Activated B cell treated with CpG ODN at 0.5 μM for 24 hours (primary cell): ENCODE results near the gene KDM4C. TPM values are rescaled to one million over a fixed set of nuclear protein-coding genes. Genes with fewer than 3 reads are reported as not detected.

ENCODE experiments used
- ATAC-seq: fragments of 200-7000 bp; cut with Tn5 transposase; one replicate; pipeline ENCODE4 v1.10.0; 2021; ENCODE audit warnings: low read depth, mild to moderate bottlenecking, moderate library complexity
- CTCF ChIA-PET: fragments of 350-600 bp; sonication (Branson Sonifier 250); formaldehyde crosslinking; loops from one replicate; lab custom pipeline; 2021; ENCODE audit warnings: antibody characterized with exemption; lab: Charles Lee
- POLR2A ChIA-PET: fragments of 350-600 bp; sonication (Branson Sonifier 250); formaldehyde crosslinking; loops from one replicate; lab custom pipeline; 2021; ENCODE audit warnings: antibody characterized with exemption; lab: Charles Lee
- DNase-seq: peaks from one replicate; pipeline ENCODE4 v3.0.0; 2022
- H3K27ac Mint-ChIP-seq: one replicate; pipeline ENCODE4 v1.8.0; 2020; ENCODE audit warnings: mixed read lengths
- H3K27me3 Mint-ChIP-seq: one replicate; pipeline ENCODE4 v1.8.0; 2021; ENCODE audit warnings: mixed read lengths
- H3K36me3 Mint-ChIP-seq: one replicate; pipeline ENCODE4 v1.8.0; 2021; ENCODE audit warnings: low read depth, mixed read lengths
- H3K4me1 Mint-ChIP-seq: one replicate; pipeline ENCODE4 v1.8.0; 2021; ENCODE audit warnings: mixed read lengths
- H3K4me3 Mint-ChIP-seq: one replicate; pipeline ENCODE4 v1.8.0; 2020; ENCODE audit warnings: mild to moderate bottlenecking, mixed read lengths
- H3K9me3 Mint-ChIP-seq: one replicate; pipeline ENCODE4 v1.8.0; 2020; ENCODE audit warnings: mixed read lengths
- intact Hi-C: fragments of 100-400 bp; cut with micrococcal nuclease; formaldehyde crosslinking; loops from one replicate; pipeline ENCODE4 v1.15.1; 2024
- total RNA-seq: library from RNA; stranded (reverse); gene quantifications from 2 replicates; pipeline ENCODE4 v1.2.3, GENCODE V29; 2022
- TF ChIP-seq, protein P1 (sequence below): fragments of 200-600 bp; IDR thresholded peaks from one replicate; pipeline ENCODE4 v1.8.0; 2022; ENCODE audit warnings: antibody characterized with exemption, mild to moderate bottlenecking

The KDM4C gene
- total RNA-seq, 1 donor from 2014 or later = 113 TPM

- POLR2A ChIA-PET = no interaction called here
- TF ChIP-seq, protein P1, sequence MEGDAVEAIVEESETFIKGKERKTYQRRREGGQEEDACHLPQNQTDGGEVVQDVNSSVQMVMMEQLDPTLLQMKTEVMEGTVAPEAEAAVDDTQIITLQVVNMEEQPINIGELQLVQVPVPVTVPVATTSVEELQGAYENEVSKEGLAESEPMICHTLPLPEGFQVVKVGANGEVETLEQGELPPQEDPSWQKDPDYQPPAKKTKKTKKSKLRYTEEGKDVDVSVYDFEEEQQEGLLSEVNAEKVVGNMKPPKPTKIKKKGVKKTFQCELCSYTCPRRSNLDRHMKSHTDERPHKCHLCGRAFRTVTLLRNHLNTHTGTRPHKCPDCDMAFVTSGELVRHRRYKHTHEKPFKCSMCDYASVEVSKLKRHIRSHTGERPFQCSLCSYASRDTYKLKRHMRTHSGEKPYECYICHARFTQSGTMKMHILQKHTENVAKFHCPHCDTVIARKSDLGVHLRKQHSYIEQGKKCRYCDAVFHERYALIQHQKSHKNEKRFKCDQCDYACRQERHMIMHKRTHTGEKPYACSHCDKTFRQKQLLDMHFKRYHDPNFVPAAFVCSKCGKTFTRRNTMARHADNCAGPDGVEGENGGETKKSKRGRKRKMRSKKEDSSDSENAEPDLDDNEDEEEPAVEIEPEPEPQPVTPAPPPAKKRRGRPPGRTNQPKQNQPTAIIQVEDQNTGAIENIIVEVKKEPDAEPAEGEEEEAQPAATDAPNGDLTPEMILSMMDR = no peak
- H3K4me1 Mint-ChIP-seq = no peaks in the 10 kb centered on the region
- peaks cover 61% of the 10 kb centered on the region for H3K36me3 Mint-ChIP-seq
- no peak overlapping the region for H3K27ac Mint-ChIP-seq
- no peak for DNase-seq
- intact Hi-C loops = no loop called here
- H3K4me3 Mint-ChIP-seq = no peak overlapping the region
- CTCF ChIA-PET = no interaction called here
- ATAC-seq = no peak
- no peaks in the 10 kb centered on the region for H3K27me3 Mint-ChIP-seq
- no peaks in the 10 kb centered on the region for H3K9me3 Mint-ChIP-seq
Measured at GRCh38 chr9:7071916-7072315, 314.1 kb downstream of the KDM4C start.

DNA sequence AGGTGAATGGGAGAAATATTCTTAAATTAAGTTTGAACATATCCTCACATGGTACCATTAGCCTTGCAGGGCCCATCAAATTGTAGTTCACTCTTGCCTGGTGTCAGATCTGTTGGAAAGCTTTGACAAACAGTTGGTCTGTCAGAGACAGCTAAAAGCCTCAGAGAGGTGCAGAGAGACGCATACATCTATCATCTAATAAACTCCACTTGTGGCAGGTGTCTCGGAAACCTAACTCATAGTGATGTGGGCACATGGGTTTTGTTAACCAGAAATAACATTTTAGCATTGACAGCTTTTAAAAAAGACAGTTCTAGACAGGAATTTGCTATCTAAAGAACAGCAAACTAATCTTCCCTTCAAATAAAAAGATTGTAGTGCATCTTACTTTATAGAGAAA lies 315.9 kb downstream of the KDM4C start:
- TF ChIP-seq, protein P1 = no peak
- Mint-ChIP-seq H3K27ac (no peak overlapping the region), H3K4me1 (no peaks in the 10 kb centered on the region), H3K4me3 (no peak overlapping the region), H3K36me3 (peaks cover 65% of the 10 kb centered on the region), H3K27me3 (no peaks in the 10 kb centered on the region), H3K9me3 (no peaks in the 10 kb centered on the region)
- CTCF ChIA-PET = no interaction called here
- DNase-seq (no peak), ATAC-seq (no peak)
- intact Hi-C loops = no loop called here
- POLR2A ChIA-PET = no interaction called here

GRCh38 chr9:7075154-7075553 lies 317.4 kb downstream of the KDM4C start:
- TF ChIP-seq, protein P1 = no peak
- H3K4me1 Mint-ChIP-seq = no peaks in the 10 kb centered on the region
- H3K36me3 Mint-ChIP-seq = peaks cover 77% of the 10 kb centered on the region
- POLR2A ChIA-PET = no interaction called here
- no peak for DNase-seq
- no peak for ATAC-seq
- intact Hi-C loops = no loop called here
- no peaks in the 10 kb centered on the region for H3K27me3 Mint-ChIP-seq
- H3K9me3 Mint-ChIP-seq = no peaks in the 10 kb centered on the region
- no peak overlapping the region for H3K27ac Mint-ChIP-seq
- H3K4me3 Mint-ChIP-seq = no peak overlapping the region
- CTCF ChIA-PET = no interaction called here

GRCh38 chr9:7079051-7079450 lies 321.3 kb downstream of the KDM4C start:
- Mint-ChIP-seq H3K4me3 (no peak overlapping the region), H3K4me1 (no peaks in the 10 kb centered on the region), H3K9me3 (no peaks in the 10 kb centered on the region), H3K27ac (no peak overlapping the region), H3K36me3 (peaks cover 70% of the 10 kb centered on the region), H3K27me3 (no peaks in the 10 kb centered on the region)
- ATAC-seq (no peak), DNase-seq (no peak)
- POLR2A ChIA-PET = no interaction called here
- TF ChIP-seq, protein P1 = no peak
- CTCF ChIA-PET = no interaction called here
- intact Hi-C loops = no loop called here

DNA sequence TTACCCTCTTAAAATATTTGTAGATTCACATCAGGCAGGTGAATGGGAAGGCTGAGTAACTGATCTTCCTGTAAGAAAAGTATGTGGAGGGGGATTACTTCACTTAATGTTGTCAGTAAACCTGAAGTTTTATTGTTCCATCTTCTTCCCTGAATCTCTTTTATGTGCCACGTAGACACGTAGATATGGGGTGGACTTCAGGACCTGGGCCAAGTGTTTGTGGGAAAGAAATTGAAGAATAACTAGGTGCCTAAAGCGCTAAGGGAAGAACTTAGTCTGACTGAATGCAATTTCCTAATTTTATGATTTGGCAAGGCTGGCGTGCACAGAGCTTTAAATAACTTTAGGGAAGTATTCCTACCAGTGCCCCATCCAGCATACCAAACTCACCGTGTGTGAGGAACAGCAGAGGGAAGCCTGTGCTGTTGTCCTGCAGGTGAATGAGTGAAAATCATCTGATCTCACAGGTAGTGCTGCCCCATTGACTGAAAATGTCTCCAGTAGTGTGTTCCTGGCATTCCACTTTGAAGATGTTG lies 323.4 kb downstream of the KDM4C start:
- Mint-ChIP-seq H3K27ac (no peak overlapping the region), H3K36me3 (peaks cover 64% of the 10 kb centered on the region), H3K4me3 (no peak overlapping the region), H3K4me1 (no peaks in the 10 kb centered on the region), H3K27me3 (no peaks in the 10 kb centered on the region), H3K9me3 (no peaks in the 10 kb centered on the region)
- DNase-seq (no peak), ATAC-seq (no peak)
- CTCF ChIA-PET = no interaction called here
- intact Hi-C loops = no loop called here
- POLR2A ChIA-PET = no interaction called here
- TF ChIP-seq, protein P1 = no peak
